Heart left ventricle (tissue), 16 donors: ENCODE results near the gene SERINC2. TPM values are rescaled to one million over a fixed set of nuclear protein-coding genes. Genes with fewer than 3 reads are reported as not detected.

ENCODE experiments used
- ATAC-seq, 4 donors: fragments of 200-7000 bp; cut with Tn5 transposase; one replicate each; pipeline ENCODE4 v1.9.1; 2020 to 2022; ENCODE audit warnings: moderate library complexity in 4 of 4, mild to moderate bottlenecking in 3 of 4, moderate number of reproducible peaks in 1 of 4
- DNase-seq, 5 donors: peaks; one replicate each; pipeline ENCODE4 v3.0.0-alpha.2; 2020
- H3K27ac ChIP-seq, 12 donors: fragments of 200-600 bp; sonication (generic) in 4 of 12; one replicate each; pipeline versions ENCODE4 v1.5.0 to v1.8.0; 2016 to 2022; ENCODE audit warnings: mild to moderate bottlenecking in 2 of 12
- H3K27me3 ChIP-seq, 9 donors: fragments of 200-600 bp; sonication (generic) in 2 of 9; one replicate each; pipeline versions ENCODE4 v1.5.1 to v1.8.0; 2016 to 2022; ENCODE audit warnings: mild to moderate bottlenecking in 3 of 9
- H3K36me3 ChIP-seq, 9 donors: fragments of 200-600 bp; sonication (generic) in 2 of 9; one replicate each; pipeline versions ENCODE4 v1.5.0 to v1.8.0; 2018 to 2022; ENCODE audit warnings: mild to moderate bottlenecking in 2 of 9
- H3K4me1 ChIP-seq, 12 donors: fragments of 200-600 bp; sonication (generic) in 4 of 12; one replicate each; pipeline versions ENCODE4 v1.5.0 to v1.8.0; 2016 to 2022; ENCODE audit warnings: mild to moderate bottlenecking in 3 of 12
- H3K4me3 ChIP-seq, 12 donors: fragments of 200-600 bp; sonication (generic) in 4 of 12; one replicate each; pipeline versions ENCODE4 v1.5.0 to v1.8.0; 2017 to 2022; ENCODE audit warnings: mild to moderate bottlenecking in 9 of 12, moderate library complexity in 4 of 12
- H3K9me3 ChIP-seq, 12 donors: fragments of 200-600 bp; sonication (generic) in 4 of 12; one replicate each; pipeline versions ENCODE4 v1.5.0 to v1.8.0; 2016 to 2022; ENCODE audit warnings: mild to moderate bottlenecking in 1 of 12
- CTCF ChIP-seq, 12 donors: fragments of 200-600 bp; sonication (generic) in 4 of 12; IDR thresholded peaks; one replicate each; pipeline versions ENCODE4 v1.5.0 to v1.8.0; 2018 to 2022; ENCODE audit warnings: antibody characterized with exemption in 12 of 12, mild to moderate bottlenecking in 5 of 12
- POLR2A ChIP-seq, 2 donors: fragments of 450-650 bp; IDR thresholded peaks; one replicate each; pipeline ENCODE4 v1.6.1; 2017; ENCODE audit warnings: antibody characterized with exemption in 2 of 2, mild to moderate bottlenecking in 2 of 2, moderate library complexity in 2 of 2
- WGBS, 4 donors: extraction: QIAGEN DNeasy Blood & Tissue Kit in 2 of 4; methylation state at CpG; one replicate each; pipeline versions ENCODE4 v1.1.5 to v1.1.7; 2013 to 2018; 5-methylcytosine and 5-hydroxymethylcytosine counted together
- intact Hi-C, 10 donors: fragments of 100-400 bp; cut with DNase I; formaldehyde crosslinking; loops; one replicate each; pipeline versions ENCODE4 v1.11.1 to v1.14.2; 2022
- polyA plus RNA-seq, 2 donors: library from polyadenylated mRNA; stranded (reverse); fragments of 200-250 nt; gene quantifications; one replicate each; pipeline ENCODE4 v1.2.3, GENCODE V29; 2013
- total RNA-seq, 9 donors: library from RNA; depleted of rRNA in 2 of 9; stranded (reverse); fragments of >200 nt in 2 of 9; fragmentation: NEBNext Ultra II Directional in 3 of 9; extraction: Animal tissue kit (Norgen Biotek cat#: 25700) in 3 of 9; gene quantifications; one replicate each; pipeline versions ENCODE4 v1.1.0 to v1.2.4, GENCODE V29; 2016 to 2023
- donor health status: ischemic (EF 13 %, LVEDD 7.1; RV severe dilation, severe dysfunction).
- donor health status: healthy with polysubstance abuse.
- donor health status: DM: no; HTN: yes; CAD: no.
- donor health status: DM: no; HTN: no; CAD: no.
- donor health status: ischemic (EF 25% LVEDD 6.9; RV normal size, moderate dysfunction).
- donor health status: ischemic (EF 25% LVEDD 5.7; RV mildly dilated, moderate dysfunction).
- donor health status: healthy.
- donor health status: DM: yes; HTN: yes; CAD: no.
- donor health status: ischemic (EF 35%, LVEDD 5.7; RV mildly dilated, moderate dysfunction).
- donor health status: nonischemic (EF 11% LVEDD 7.7; RV severe dilation, severe dysfunction).
- donor health status: DM: yes; HTN: yes; CAD: no.
- donor health status: PGD.
- donor health status: ischemic (EF 29% LVEDD 5.4; RV normal size, mild dysfunction).
- donor health status: nonischemic (EF 23%, LVEDD 6.1; RV moderate dilation, normal function).

The SERINC2 gene
- total and polyA plus RNA-seq, 11 donors: 0.94 to 8.5 (median 2.3) TPM

- ATAC-seq: peak; percentile 4 to 42 (median 29)
- no peak for TF ChIP-seq POLR2A (IDR thresholded peaks at IDR 0.05)
- no peak for TF ChIP-seq CTCF (IDR thresholded peaks at IDR 0.05)
- H3K4me3 ChIP-seq: no peak overlapping the region
- peak overlapping the region; percentile 87 to 99 (median 95) for H3K27ac ChIP-seq
- H3K4me1 ChIP-seq: peaks cover 0 to 36% (median 16%) of the 10 kb centered on the region in 12 donors
- WGBS, 4 donors: 60 to 75% (median 61%) methylated on average over 6 to 7 of the region's 7 CpGs
- H3K9me3 ChIP-seq: no peaks in the 10 kb centered on the region
- intact Hi-C loops: no loop called here
- peak in 4 of 5 donors; percentile 59 to 74 (median 63) for DNase-seq
- H3K36me3 ChIP-seq: peaks cover 0 to 3% (median 0%) of the 10 kb centered on the region in 9 donors
- no peaks in the 10 kb centered on the region for H3K27me3 ChIP-seq
Measured at GRCh38 chr1:31374511-31375196, 38.4 kb upstream of the SERINC2 start.

- WGBS, 4 donors: 67 to 75% (median 69%) methylated on average over 8 of the region's 8 CpGs
- H3K4me1 ChIP-seq: peaks cover 0 to 39% (median 19%) of the 10 kb centered on the region in 12 donors
- no peak for ATAC-seq
Measured at GRCh38 chr1:31376375-31377134, 36.5 kb upstream of the SERINC2 start.

GRCh38 chr1:31377364-31377863 lies 35.6 kb upstream of the SERINC2 start:
- peaks cover 0 to 44% (median 20%) of the 10 kb centered on the region in 12 donors for H3K4me1 ChIP-seq
- no peak overlapping the region for H3K4me3 ChIP-seq
- ATAC-seq (no peak), DNase-seq (no peak)
- H3K27ac ChIP-seq: no peak overlapping the region
- no peaks in the 10 kb centered on the region for H3K9me3 ChIP-seq
- H3K27me3 ChIP-seq: no peaks in the 10 kb centered on the region
- H3K36me3 ChIP-seq: no peaks in the 10 kb centered on the region
- intact Hi-C loops: no loop called here
- TF ChIP-seq CTCF (IDR thresholded peaks at IDR 0.05) (no peak), POLR2A (IDR thresholded peaks at IDR 0.05) (no peak)
- 92 to 97% (median 94%) methylated on average over 3 of the region's 3 CpGs for WGBS, 4 donors

More at GRCh38 chr1:31376375-31377134, 36.5 kb upstream of the SERINC2 start:
- no peaks in the 10 kb centered on the region for H3K27me3 ChIP-seq
- no peak for TF ChIP-seq POLR2A (IDR thresholded peaks at IDR 0.05)
- no peak for TF ChIP-seq CTCF (IDR thresholded peaks at IDR 0.05)
- no peaks in the 10 kb centered on the region for H3K36me3 ChIP-seq
- DNase-seq: no peak
- intact Hi-C loops: no loop called here
- H3K27ac ChIP-seq: peak overlapping the region in 2 of 12 donors; percentile 91 to 97
- no peak overlapping the region for H3K4me3 ChIP-seq
- no peaks in the 10 kb centered on the region for H3K9me3 ChIP-seq

GRCh38 chr1:31378001-31378400 lies 35.0 kb upstream of the SERINC2 start:
- ATAC-seq (no peak), DNase-seq (no peak)
- Histone ChIP-seq H3K4me3 (no peak overlapping the region), H3K27me3 (no peaks in the 10 kb centered on the region), H3K27ac (no peak overlapping the region), H3K36me3 (no peaks in the 10 kb centered on the region), H3K4me1 (peaks cover 0 to 43% (median 15%) of the 10 kb centered on the region in 12 donors), H3K9me3 (no peaks in the 10 kb centered on the region)
- TF ChIP-seq CTCF (IDR thresholded peaks at IDR 0.05) (no peak), POLR2A (IDR thresholded peaks at IDR 0.05) (no peak)
- intact Hi-C loops: no loop called here
